Measurements from ENCODE around the gene PCID2.

GRCh38 chr13:113145496-113145895, 63.0 kb downstream of the PCID2 start:
- TF ChIP-seq CTCF (IDR thresholded peaks at IDR 0.05): no peak
- no peak for TF ChIP-seq SIN3A (IDR thresholded peaks at IDR 0.05; ENCODE audit: borderline replicate concordance, insufficient read depth, low read depth, low read length)
- TF ChIP-seq POLR2AphosphoS5 (IDR thresholded peaks at IDR 0.05; ENCODE audit: low read depth, low read length): no peak
- TF ChIP-seq REST (IDR thresholded peaks at IDR 0.05; ENCODE audit: insufficient read depth in 1 of 2, low read depth in 2 of 2, low read length in 1 of 2): no peak
- TF ChIP-seq TCF7L2 (IDR thresholded peaks at IDR 0.05; ENCODE audit: low read depth, low read length): no peak
